ENCODE data around the gene RAB8B.

Gene RAB8B

DNA sequence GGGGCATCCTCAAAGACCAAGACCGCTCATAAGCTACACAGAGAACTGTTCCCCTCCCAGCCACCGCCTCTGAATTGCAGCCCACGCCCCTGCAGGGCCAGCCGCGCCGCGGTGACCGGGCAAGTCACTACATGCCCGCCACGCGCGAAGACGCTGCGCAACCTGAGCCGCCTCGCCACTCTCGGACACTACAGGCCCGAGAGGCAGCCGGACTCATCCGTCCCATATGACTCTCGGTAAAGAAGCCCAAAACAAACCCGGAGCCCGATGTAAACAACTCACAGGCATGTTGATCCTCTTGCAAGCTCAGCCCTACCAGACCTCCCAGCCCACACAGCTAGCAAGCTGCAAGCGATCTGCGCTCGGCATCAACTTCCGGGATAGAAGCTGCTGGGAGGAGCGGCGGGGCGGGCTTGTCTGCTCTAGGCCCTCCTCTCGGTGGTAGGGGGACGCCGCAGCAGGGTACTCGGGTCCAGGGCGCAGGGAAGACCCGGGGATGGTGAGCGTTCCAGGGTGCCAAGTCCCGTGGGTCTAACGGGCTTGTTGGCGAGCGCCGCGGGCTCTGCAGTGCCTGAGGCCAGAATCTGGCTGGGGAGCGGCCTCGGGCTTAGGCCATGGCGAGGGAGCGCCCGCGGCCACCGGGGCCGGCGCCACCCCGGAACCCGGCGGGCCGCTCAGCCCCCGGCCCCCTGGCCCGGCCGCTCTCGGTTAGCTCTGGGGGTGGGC is 32.1 kb upstream of the RAB8B start, which contains the start of gene RPS27L (continued):
- TF ChIP-seq ZNF561 (tag by site-specific recombination; IDR thresholded peaks at IDR 0.05; ENCODE audit: borderline replicate concordance) = peak; percentile 81; the same call in 1 of the 2 replicates
- TF ChIP-seq, protein P1, sequence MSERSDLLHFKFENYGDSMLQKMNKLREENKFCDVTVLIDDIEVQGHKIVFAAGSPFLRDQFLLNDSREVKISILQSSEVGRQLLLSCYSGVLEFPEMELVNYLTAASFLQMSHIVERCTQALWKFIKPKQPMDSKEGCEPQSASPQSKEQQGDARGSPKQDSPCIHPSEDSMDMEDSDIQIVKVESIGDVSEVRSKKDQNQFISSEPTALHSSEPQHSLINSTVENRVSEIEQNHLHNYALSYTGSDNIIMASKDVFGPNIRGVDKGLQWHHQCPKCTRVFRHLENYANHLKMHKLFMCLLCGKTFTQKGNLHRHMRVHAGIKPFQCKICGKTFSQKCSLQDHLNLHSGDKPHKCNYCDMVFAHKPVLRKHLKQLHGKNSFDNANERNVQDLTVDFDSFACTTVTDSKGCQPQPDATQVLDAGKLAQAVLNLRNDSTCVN (tag by site-specific recombination; optimal IDR thresholded peaks at IDR 0.05) = peak; percentile 74
- TF ChIP-seq, protein P2, sequence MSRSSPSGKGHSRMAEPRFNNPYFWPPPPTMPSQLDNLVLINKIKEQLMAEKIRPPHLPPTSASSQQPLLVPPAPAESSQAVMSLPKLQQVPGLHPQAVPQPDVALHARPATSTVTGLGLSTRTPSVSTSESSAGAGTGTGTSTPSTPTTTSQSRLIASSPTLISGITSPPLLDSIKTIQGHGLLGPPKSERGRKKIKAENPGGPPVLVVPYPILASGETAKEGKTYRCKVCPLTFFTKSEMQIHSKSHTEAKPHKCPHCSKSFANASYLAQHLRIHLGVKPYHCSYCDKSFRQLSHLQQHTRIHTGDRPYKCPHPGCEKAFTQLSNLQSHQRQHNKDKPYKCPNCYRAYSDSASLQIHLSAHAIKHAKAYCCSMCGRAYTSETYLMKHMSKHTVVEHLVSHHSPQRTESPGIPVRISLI (tag by site-specific recombination; IDR thresholded peaks at IDR 0.05) = no peak
- no peak for TF ChIP-seq ZNF830 (tag by site-specific recombination; IDR thresholded peaks at IDR 0.05; ENCODE audit: low read depth)
- TF ChIP-seq ZIC2 (tag by site-specific recombination; IDR thresholded peaks at IDR 0.05) = peak; percentile 90
- no peak for TF ChIP-seq ZNF670 (tag by site-specific recombination; IDR thresholded peaks at IDR 0.05; ENCODE audit: low read depth)
- TF ChIP-seq ZNF24 (tag by site-specific recombination; IDR thresholded peaks at IDR 0.05) = peak; percentile 75; the same call in 1 of the 2 replicates
- no peak for TF ChIP-seq ZNF416 (tag by site-specific recombination; IDR thresholded peaks at IDR 0.05)
- TF ChIP-seq GLI4 (tag by site-specific recombination; IDR thresholded peaks at IDR 0.05) = no peak; the same call in 1 of the 2 replicates
- TF ChIP-seq ZNF510 (tag by site-specific recombination; IDR thresholded peaks at IDR 0.05; ENCODE audit: insufficient replicate concordance) = no peak
- TF ChIP-seq SP7 (tag by site-specific recombination; IDR thresholded peaks at IDR 0.05) = peak; percentile 89
- no peak for TF ChIP-seq RBAK (tag by site-specific recombination; IDR thresholded peaks at IDR 0.05)
- no peak for TF ChIP-seq ZNF146 (tag by site-specific recombination; IDR thresholded peaks at IDR 0.05)
- TF ChIP-seq MYNN (tag by site-specific recombination; IDR thresholded peaks at IDR 0.05; ENCODE audit: borderline replicate concordance) = no peak
- TF ChIP-seq ZNF132 (tag by site-specific recombination; IDR thresholded peaks at IDR 0.05; ENCODE audit: borderline replicate concordance) = no peak
- no peak for TF ChIP-seq ZNF658 (tag by site-specific recombination; IDR thresholded peaks at IDR 0.05)
- TF ChIP-seq ZNF791 (tag by site-specific recombination; IDR thresholded peaks at IDR 0.05) = no peak
- TF ChIP-seq SP2 (tag by site-specific recombination; IDR thresholded peaks at IDR 0.05) = peak; percentile 75
- TF ChIP-seq OVOL3 (tag by site-specific recombination; IDR thresholded peaks at IDR 0.05) = peak; percentile 50; the same call in 1 of the 2 replicates
- TF ChIP-seq GLIS1 (tag by site-specific recombination; IDR thresholded peaks at IDR 0.05) = peak; percentile 58
- peak; percentile 96 for TF ChIP-seq ZBTB20 (tag by site-specific recombination; IDR thresholded peaks at IDR 0.05)
- peak; percentile 92 for TF ChIP-seq KLF8 (tag by site-specific recombination; IDR thresholded peaks at IDR 0.05)
- TF ChIP-seq, protein P3, sequence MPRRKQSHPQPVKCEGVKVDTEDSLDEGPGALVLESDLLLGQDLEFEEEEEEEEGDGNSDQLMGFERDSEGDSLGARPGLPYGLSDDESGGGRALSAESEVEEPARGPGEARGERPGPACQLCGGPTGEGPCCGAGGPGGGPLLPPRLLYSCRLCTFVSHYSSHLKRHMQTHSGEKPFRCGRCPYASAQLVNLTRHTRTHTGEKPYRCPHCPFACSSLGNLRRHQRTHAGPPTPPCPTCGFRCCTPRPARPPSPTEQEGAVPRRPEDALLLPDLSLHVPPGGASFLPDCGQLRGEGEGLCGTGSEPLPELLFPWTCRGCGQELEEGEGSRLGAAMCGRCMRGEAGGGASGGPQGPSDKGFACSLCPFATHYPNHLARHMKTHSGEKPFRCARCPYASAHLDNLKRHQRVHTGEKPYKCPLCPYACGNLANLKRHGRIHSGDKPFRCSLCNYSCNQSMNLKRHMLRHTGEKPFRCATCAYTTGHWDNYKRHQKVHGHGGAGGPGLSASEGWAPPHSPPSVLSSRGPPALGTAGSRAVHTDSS (tag by site-specific recombination; IDR thresholded peaks at IDR 0.05) = no peak
- no peak for TF ChIP-seq ZNF677 (tag by site-specific recombination; IDR thresholded peaks at IDR 0.05)
- TF ChIP-seq, protein P4, sequence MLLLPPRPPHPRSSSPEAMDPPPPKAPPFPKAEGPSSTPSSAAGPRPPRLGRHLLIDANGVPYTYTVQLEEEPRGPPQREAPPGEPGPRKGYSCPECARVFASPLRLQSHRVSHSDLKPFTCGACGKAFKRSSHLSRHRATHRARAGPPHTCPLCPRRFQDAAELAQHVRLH (tag by site-specific recombination; IDR thresholded peaks at IDR 0.05) = no peak
- TF ChIP-seq, protein P5, sequence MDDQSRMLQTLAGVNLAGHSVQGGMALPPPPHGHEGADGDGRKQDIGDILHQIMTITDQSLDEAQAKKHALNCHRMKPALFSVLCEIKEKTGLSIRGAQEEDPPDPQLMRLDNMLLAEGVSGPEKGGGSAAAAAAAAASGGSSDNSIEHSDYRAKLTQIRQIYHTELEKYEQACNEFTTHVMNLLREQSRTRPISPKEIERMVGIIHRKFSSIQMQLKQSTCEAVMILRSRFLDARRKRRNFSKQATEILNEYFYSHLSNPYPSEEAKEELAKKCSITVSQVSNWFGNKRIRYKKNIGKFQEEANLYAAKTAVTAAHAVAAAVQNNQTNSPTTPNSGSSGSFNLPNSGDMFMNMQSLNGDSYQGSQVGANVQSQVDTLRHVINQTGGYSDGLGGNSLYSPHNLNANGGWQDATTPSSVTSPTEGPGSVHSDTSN (CRISPR knock-in tag; IDR thresholded peaks at IDR 0.05) = no peak
- TF ChIP-seq ZNF184 (tag by site-specific recombination; IDR thresholded peaks at IDR 0.05) = no peak
- TF ChIP-seq KLF9 (tag by site-specific recombination; IDR thresholded peaks at IDR 0.05; ENCODE audit: low read depth) = peak; percentile 75
- TF ChIP-seq BCL11A (tag by site-specific recombination; IDR thresholded peaks at IDR 0.05; ENCODE audit: low read depth) = peak; percentile 92; the same call in 1 of the 2 replicates
- peak; percentile 40; the same call in 1 of the 2 replicates for TF ChIP-seq ZNF391 (tag by site-specific recombination; IDR thresholded peaks at IDR 0.05; ENCODE audit: borderline replicate concordance, low read depth)
- TF ChIP-seq ZNF629 (tag by site-specific recombination; IDR thresholded peaks at IDR 0.05) = peak; percentile 75
- peak; percentile 79 for TF ChIP-seq EGR2 (tag by site-specific recombination; IDR thresholded peaks at IDR 0.05; ENCODE audit: low read depth)
- no peak for TF ChIP-seq HOXA7 (CRISPR knock-in tag; IDR thresholded peaks at IDR 0.05; ENCODE audit: borderline replicate concordance)
- no peak for TF ChIP-seq ZNF776 (tag by site-specific recombination; IDR thresholded peaks at IDR 0.05; ENCODE audit: borderline replicate concordance)
- TF ChIP-seq ZNF324 (tag by site-specific recombination; IDR thresholded peaks at IDR 0.05) = peak; percentile 69; the same call in 1 of the 2 replicates
